NCI-H460 (cell line): Measurements from ENCODE around the gene CHST9. TPM values are rescaled to one million over a fixed set of nuclear protein-coding genes. Genes with fewer than 3 reads are reported as not detected.
"Not testable (repeated sequence)": the region's sequence is repeated elsewhere in the genome, so short reads cannot be mapped to it uniquely, and the experiment has no call there.

Source experiments
- DNase-seq: peaks from one replicate; pipeline ENCODE4 v3.0.0-alpha.2; 2016; ENCODE audit warnings: low read depth; ENCODE audit errors: extremely low read depth
- total RNA-seq: library from RNA; depleted of rRNA; stranded (reverse); fragments of >200 nt; shearing (Covaris generic); gene quantifications from 2 replicates; pipeline ENCODE4 v1.2.3, GENCODE V29; 2014

Gene CHST9
- total RNA-seq, 1 experiment from 2014 or later = not detected

DNA sequence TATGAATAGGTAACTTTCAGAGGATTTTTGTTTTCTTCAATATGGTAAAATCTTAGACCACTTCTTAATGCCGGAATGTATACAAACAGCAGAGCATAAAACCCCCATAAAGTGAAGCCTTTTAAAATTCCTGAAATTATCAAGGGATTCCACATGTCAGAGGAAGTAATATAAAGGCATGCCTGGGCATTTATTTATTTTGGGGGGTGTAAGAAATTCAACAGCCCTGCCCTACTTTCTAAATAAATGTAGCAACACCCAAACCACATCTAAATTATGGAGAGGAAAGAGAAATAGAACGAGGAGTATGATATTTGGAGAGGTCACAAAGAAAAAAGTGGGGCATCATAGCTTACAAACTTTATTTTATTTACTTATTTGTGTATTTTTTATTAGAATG lies 9.9 kb downstream of the CHST9 start:
- no peak for DNase-seq

DNA sequence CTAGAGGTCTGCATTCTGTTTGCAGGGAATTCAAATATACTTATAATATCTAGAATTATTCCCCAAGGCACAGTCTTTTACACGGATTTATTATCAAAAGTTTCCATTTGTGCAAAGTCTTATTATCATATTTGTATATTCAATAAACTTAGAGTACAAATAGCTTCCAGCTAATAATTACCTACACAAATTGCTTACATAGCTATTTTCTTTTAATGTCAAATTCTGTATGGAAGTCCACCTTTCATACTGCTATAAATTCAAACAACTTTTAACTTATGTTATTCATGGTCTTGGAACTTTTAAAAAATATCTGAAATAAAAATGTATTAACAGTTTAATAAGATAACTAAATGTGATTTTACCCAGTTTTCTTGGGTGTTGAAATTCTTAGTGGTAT lies 13.1 kb downstream of the CHST9 start:
- no peak for DNase-seq

DNA sequence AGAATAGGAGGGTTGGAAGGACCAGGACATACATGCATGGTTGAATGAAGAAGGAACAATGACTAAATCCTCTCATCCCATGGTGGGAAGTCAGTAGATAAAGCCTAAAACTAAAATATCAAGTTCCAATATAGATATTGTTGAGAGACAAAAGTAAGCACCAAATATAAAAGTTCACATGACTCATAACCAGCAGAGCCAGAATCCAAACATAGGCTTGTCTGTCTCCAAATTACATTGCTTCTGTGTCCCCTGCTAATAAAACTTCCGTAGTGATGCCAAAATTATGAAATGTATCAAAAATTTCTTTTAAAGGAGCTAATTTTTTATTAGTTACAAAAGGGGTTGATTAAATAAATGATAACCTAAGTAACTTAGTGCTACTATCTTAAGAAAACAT lies 19.7 kb downstream of the CHST9 start:
- DNase-seq = no peak

DNA sequence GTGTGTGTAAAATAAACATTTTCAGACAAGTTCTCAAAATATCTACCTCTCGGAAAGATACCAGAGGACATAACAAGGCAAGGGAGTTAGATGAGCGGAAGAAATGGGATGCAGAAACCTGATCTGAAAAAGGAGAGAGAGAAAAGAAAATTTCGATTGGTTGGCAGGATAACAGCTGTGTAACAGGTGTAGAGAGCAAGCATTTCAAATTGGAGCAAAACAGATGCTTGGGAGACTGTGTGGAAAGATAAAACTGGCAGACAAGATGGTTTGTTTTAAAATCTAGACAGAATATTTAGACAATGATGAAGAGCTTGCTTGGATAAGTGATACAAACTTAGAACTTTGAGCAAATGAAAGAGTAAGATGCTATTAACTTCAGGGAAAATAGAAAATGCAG lies 20.2 kb downstream of the CHST9 start:
- DNase-seq = no peak

DNA sequence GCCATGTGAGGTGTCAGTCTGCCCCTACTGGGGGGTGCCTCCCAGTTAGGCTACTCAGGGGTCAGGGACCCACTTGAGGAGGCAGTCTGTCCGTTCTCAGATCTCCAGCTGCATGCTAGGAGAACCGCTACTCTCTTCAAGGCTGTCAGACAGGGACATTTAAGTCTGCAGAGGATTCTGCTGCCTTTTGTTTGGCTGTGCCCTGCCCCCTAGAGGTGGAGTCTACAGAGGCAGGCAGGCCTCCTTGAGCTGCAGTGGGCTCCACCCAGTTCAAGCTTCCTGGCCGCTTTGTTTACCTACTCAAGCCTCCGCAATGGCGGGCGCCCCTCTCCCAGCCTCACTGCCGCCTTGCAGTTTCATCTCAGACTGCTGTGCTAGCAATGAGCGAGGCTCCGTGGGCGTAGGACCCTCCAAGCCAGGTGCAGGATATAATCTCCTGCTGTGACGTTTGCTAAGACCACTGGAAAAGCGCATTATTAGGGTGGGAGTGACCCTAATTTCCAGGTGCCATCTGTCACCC lies 21.9 kb downstream of the CHST9 start:
- peak; percentile 8 for DNase-seq

DNA sequence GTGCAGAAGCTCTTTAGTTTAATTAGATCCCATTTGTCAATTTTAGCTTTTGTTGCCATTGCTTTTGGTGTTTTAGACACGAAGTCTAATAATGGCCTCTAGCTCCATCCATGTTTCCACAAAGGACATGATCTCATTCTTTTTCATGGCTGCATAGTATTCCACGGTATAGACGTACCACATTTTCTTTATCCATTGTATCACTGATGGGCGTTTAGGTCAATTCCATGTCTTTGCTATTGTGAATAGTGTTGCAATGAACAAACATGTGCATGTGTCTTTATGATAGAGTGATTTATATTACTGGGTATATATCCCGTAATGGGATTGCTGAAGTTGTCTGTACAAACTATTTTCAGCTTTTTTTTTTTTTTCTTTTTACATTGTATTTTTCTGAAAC lies 35.9 kb downstream of the CHST9 start:
- not testable (repeated sequence) for DNase-seq

DNA sequence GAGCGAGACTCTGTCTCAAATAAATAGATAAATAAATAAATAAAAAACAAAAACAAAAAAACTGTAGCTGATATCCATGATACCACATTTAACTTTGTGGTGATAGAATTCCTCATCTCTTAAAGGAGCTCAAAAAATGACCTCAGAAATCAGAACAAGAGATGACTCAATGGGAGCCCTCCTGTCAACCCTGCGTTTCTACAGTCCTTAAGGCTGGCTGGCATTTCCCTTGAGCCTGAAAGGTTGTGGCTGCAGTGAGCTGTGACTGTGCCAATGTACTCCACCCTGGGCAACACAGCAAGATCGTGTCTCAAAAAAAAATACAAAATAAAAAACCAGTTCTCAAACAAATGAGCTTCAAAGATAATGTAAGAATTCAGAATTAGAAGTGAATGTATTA lies 40.4 kb downstream of the CHST9 start:
- DNase-seq = no peak

DNA sequence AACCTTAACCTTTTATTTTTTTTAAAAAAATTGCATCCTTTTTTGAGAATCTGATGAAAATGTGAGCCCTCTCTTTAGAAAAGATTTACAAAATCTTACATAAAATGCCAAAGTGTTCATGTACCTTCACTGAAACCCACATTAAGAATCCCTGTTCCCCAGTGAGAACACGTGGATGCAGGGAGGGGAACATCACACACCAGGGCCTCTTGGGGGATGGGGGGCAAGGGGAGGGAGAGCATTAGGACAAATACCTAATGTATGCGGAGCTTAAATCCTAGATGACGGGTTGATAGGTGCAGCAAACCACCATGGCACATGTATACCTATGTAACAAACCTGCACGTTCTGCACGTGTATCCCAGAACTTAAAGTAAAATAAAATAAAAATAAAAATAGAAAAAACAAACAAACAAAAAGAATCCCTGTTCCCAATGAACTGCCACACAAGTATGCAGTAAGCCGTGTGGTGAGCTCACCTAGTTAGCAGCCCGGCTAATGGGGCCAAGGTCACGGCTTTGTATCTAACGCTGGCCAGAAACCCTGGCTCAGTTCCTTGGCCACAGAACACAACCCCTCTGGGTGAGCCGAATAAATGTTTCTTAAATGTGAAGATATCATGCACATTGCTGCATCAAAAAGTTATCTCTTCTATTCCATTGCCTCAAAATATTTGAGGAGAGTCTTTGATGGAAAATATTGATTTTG lies 41.4 kb downstream of the CHST9 start:
- no peak for DNase-seq

DNA sequence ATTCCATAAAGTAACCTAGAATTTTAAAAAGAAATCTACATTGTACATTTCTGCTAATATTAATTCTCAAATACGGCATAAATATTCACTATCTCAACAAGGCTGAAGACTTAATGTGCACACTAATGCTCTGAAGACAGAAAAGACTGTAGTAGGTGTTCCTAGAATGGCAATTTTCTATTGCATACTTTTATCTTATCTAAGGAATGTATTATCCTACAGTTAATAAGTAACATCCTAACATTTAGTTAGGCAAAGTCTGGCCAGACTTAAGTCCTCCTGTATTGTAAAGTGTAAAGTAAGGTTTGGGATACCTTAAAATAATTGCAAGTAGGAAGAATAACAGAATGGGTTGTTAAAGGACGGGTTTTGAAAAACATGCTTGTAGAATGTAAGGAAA lies 42.2 kb downstream of the CHST9 start:
- no peak for DNase-seq

DNA sequence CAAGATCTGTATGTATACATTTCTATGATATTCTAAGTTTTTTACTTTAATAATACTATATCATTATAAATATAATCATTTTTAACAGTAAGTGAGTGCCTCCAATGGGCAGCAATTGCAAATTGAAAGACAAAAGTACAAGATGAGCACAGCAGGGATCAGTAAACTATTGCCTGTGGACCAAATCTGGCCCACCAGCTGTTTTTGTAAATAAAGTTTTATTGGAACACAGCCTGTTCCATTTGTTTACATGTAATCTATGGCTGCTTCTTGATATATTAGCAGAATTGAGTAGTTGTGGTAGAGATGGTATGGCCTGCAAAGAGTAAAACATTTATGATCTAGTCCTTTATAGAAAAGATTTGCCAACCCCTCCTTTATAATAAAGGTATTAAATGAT lies 43.2 kb downstream of the CHST9 start:
- DNase-seq = no peak

DNA sequence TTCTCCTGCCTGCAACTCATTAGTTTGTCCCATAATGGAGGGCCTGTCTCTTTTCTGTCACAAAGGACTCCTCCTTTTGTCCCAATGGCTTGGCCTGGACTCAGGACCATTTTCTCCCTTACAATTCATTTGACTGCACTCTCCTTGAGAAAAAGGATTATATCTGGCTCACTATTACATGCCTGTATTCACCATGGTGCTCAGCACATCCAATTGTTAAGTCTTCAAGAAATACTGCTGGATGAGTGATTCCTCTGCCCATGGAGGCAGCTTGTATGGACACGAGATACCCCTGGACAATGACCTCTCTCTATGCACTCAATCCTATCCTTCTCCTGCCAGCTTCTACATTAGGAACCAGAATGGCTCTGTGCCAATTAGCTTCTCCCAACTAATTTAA lies 47.0 kb downstream of the CHST9 start:
- no peak for DNase-seq

DNA sequence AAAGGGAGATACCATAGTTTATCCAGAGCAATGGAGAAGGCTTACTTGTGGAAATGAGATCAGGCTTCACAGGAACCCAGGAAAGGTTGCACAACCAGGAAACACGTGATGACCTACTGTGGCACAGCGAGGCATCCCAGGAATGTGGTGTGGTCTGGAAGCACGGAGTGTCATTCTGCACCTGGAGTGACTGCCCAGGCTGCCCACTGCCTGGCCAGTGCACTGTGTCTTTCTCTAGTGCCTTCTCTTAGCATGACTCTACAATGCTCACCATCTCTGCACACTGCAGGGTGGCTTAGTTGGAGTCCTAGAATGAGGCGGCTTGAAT lies 48.9 kb downstream of the CHST9 start:
- DNase-seq = peak; percentile 1

DNA sequence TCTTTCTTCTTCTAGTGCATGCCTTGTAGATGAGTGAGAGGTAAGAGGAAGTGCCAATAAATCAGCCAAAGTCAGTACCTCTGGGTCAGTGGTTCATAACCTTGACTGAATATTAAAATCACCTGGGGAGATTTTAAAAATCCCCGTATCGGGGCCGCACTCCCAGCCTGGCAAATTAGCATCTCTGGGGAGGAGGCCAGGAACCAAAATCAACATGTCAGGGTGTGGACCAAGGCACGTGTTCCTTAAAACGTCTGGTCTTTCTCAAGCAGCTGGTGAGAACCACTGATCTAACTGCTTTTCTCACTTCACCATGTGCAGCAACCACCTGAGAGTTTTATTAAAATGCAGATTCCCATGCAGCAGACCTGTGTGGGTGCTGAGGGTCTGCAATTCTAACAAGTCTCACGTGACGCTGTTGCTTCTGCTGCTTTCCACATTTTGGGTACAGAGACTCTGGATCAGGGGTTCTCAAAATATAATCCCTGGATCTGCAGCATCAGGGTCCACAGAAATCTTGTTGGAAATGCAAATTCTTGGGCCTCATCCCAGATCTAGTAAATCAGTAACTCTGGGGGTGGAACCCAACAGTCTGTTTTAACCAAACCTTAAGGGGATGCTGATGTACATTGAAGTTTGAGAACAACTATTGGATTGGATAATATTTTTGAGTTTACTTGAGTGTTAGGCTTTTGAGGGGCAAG lies 49.5 kb downstream of the CHST9 start:
- no peak for DNase-seq

DNA sequence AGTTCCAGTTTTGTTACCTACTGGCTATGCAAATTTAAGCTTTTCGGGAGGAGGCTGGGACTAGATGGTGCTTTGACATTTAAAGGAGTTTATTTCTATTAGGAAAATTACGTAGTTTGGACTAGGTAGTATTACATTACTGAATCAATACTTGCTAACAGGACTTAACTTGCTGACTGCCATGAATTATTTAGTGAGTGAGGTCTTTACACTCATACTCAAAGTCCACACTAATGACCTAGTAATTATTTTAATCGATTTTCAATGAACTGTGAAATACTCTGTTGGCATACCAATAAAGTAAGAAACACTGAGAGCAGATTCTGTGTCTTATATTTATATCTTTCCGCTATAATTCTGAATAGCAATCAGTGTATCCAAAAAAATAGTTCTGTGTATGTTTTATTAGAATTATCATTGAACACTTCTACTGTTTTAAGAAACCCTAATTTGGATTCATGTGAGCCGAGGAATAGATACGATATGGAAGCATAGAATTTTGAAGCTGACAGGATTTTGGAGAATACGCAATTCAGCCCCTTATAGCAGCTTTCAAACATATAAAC lies 55.0 kb downstream of the CHST9 start:
- DNase-seq = no peak

DNA sequence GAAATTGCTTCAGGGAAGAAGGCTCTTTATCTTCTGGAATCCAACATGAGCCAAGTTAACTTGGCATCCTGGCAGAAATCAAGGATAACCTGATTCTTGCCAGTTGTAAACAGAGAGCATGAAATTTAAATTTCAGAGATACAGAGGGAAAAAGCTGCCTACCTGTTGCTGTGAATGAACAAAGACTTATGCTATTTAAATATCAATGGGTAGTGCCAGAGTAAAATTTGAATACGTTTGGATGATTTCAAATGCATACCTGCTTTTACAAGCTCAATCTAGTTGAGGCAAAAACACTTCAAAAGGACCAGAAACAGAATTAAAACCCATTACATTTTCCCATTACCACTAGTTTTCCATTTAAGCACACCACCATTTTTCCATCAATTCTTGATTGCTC lies 60.9 kb downstream of the CHST9 start:
- no peak for DNase-seq

DNA sequence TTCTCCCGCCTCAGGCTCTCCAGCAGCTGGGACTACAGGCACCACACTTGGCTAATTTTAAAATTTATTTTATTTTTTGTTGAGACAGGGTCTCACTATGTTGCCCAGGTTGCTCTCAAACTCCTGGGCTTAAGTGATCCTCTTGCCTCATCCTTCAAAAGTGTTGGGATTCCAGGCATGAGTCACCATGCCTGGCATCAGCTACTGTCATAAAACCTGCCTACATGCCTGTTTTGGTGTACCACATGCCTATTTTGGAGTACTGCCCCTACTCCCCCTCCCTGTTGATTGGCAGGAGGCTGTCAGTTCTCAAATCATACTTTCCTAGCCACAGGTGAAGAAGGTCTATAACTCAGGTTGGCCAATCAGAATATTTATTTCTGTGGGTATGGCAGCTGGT lies 64.0 kb downstream of the CHST9 start:
- DNase-seq = no peak

DNA sequence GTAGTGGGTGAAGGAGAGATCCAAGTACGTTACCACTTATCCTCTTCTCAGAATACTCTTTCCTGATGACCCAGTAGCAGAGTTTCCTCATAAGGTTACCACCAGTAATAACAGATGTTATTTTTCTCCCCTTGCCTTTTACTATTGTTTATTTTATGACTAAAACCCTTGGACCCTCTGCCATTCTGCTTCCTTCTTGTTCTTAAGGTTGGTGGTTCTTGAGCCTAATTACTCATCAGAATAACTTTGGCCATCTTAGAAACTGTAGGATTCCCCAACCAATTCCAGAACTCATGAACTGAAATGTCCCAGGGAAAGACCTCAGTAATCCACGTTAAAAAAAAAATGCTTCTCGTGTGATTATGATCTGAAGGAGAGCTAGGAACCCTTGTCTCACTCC lies 64.9 kb downstream of the CHST9 start:
- DNase-seq = no peak

DNA sequence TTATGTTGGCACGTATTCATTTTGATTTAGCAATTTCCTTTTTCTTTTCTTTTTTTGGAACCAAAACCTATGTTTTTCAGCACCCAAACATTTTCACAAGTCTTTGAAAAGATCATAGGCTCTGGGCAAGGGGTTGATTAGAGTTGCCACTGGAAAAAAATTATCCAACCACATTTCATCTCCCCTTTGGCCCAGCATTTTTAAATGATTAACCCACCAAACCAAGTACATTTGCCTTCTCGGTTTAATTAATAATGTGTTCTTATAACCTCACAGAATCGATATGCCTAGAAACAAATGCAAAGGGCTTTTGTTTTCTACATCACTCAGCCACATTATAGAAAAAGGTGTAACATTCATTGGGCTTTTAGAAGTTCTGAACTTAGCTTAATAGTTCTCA lies 66.1 kb downstream of the CHST9 start:
- no peak for DNase-seq

DNA sequence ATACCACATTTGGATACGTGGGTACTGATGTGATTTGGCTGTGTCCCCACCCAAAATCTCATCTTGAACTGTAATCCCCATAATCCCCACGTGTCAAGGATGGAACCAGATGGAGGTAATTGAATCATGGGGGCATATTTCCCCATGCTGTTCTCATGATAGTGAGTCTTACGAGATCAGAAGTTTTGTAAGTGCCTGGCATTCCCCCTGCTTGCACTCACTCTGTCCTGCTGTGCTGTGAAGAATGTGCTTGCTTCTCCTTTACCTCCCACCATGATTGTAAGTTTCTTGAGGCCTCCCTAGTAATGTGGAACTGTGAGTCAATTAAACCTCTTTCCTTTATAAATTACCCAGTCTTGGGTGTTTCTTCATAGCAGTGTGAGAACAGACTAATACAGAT lies 70.3 kb downstream of the CHST9 start:
- no peak for DNase-seq

DNA sequence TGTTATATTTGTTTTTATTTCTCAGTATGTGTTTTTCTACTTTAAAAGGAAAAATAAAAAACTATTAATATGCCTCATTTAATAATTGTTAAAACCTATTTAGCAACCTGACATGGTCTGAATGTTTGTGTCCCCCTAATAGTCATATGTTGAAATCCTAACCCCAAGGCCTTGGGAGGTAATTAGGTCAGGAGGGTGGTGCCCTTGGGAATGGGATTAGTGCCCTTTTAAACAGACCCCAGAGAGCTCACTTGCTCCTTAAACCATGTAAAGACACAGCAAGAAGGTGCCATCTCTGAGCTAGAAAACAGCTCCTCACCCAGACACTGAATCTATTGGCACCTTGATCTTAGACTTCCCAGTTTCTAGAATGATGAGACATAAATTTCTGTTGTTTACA lies 71.8 kb downstream of the CHST9 start:
- DNase-seq = no peak

DNA sequence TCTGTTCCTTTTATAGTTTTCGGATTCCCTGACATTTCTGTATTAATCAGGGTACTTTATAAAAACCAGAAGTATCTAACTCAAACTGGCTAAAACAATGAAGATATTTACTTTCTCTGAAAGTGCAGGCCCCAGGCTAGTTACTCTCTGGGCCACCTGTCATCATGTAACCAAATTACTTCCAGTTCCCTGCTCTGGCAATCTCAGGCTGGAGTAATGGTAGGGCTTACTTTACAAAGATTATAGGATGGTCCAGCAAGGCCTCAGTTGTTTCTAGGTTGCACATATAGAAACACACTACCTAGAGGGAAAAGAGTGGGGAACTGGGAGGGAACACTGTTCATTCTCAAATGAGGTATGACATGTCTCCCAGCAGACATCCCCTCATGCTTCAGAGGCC lies 74.8 kb downstream of the CHST9 start:
- DNase-seq = no peak

DNA sequence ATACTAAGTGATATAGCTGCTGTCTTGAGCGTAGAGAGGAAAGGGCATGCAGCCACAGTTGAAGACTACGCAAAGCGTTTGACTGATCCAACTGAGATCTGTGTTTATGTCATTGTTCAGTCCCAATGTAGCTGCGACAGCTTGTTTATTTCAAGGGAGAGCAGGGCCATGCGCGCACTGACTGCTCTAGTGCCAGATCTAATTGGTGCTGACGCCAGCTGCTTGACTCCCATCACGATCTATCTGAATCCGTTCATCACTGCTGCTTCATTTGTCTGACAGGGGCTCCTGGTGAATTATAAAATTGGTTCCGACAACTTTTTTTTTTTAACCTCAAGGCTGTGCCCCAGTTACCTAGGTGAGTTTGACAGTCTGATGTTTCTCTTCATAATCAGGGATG lies 75.7 kb downstream of the CHST9 start:
- no peak for DNase-seq
